ENCODE results near the gene PCYT2. TPM values are rescaled to one million over a fixed set of nuclear protein-coding genes. Genes with fewer than 3 reads are reported as not detected.

PCYT2 gene
- total and polyA plus RNA-seq, 7 donors: 10.2 to 26.9 (median 13.3) TPM

DNA sequence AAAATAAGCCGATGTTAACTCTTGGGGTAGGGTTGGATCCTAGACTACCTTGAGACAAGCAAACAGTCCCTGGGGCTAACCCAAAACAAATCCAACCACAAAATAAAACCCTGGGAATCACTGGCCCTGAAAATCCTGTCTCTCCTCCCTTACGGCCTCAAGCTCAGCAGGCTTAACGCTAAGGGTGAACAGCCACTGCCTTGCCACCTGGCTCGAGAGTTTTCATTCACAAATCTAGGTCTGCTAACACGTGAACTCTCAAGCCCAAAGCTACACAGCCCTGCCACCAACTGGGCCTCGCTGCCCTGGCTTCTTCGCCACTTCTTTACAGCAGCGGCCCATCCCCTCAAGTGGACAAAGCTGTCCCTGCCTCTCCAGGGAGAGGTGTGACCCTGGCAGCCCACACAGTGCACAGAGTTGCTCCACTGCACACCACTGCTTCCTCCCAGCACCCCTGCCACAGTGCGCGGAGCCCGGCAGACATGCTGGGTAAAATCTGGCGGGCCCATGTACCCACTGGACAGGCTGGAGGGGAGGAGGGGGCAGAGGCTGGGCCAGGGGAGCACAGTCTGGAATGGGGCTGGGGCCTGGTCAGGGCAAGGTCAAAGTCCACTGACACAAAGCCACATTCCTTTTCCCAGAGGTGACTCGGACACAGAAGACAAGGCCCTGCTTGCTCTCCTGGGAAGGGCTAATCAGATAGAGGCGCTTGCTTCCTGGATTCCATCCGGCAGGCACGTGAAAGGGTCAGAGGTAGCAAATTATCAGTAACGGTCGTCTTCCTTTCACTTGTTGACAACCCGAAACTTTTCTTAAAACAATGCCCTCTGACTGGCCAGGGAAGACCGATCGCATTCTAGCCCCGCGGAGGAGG is 996 bp downstream of the PCYT2 start:
- ATAC-seq: no peak
- intact Hi-C loops (cut with DNase I): no loop called here
- Histone ChIP-seq H3K27me3 (ENCODE audit: insufficient read depth in 3 of 3, low read length in 2 of 3) (no peaks in the 10 kb centered on the region), H3K9me3 (no peaks in the 10 kb centered on the region), H3K27ac (peak overlapping the region; percentile 11), H3K36me3 (ENCODE audit: insufficient read depth in 1 of 2, low read depth in 1 of 2) (peaks cover 3 to 46% of the 10 kb centered on the region in 2 donors), H3K4me1 (peaks cover 23% of the 10 kb centered on the region), H3K4me3 (peak overlapping the region; percentile 71)
- TF ChIP-seq, protein P1, sequence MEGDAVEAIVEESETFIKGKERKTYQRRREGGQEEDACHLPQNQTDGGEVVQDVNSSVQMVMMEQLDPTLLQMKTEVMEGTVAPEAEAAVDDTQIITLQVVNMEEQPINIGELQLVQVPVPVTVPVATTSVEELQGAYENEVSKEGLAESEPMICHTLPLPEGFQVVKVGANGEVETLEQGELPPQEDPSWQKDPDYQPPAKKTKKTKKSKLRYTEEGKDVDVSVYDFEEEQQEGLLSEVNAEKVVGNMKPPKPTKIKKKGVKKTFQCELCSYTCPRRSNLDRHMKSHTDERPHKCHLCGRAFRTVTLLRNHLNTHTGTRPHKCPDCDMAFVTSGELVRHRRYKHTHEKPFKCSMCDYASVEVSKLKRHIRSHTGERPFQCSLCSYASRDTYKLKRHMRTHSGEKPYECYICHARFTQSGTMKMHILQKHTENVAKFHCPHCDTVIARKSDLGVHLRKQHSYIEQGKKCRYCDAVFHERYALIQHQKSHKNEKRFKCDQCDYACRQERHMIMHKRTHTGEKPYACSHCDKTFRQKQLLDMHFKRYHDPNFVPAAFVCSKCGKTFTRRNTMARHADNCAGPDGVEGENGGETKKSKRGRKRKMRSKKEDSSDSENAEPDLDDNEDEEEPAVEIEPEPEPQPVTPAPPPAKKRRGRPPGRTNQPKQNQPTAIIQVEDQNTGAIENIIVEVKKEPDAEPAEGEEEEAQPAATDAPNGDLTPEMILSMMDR (IDR thresholded peaks at IDR 0.05): no peak
- no peak for DNase-seq
- 39 to 50% (median 42%) methylated on average over 22 to 23 of the region's 23 CpGs for WGBS, 3 donors

DNA sequence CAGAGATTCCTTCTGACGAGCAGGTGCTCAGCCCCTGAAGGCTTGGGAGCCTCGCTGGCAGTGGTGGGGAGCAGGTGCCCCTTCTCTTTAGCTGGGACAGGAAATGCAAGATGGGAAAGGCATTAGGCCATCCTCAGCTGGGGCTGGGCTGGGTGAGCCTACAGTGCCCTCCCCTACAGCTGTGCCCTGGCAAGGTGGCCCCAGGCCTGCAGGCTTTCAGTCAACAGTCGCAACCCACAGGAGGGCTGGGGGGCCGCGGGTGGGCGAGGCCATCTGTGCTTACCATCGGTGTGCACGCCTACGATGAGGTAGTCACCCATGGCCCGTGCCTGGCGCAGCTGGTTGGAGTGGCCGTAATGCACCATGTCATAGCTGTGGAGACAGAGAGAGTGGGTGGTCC is 2.0 kb downstream of the PCYT2 start:
- Histone ChIP-seq H3K9me3 (no peaks in the 10 kb centered on the region), H3K27ac (no peak overlapping the region), H3K27me3 (ENCODE audit: insufficient read depth in 3 of 3, low read length in 2 of 3) (no peaks in the 10 kb centered on the region), H3K36me3 (ENCODE audit: insufficient read depth in 1 of 2, low read depth in 1 of 2) (peaks cover 0 to 46% of the 10 kb centered on the region in 2 donors), H3K4me3 (no peak overlapping the region), H3K4me1 (peaks cover 23% of the 10 kb centered on the region)
- no peak for DNase-seq
- TF ChIP-seq, protein P1 (IDR thresholded peaks at IDR 0.05): no peak
- 81 to 91% (median 82%) methylated on average over 12 of the region's 12 CpGs for WGBS, 3 donors
- intact Hi-C loops (cut with DNase I): no loop called here
- no peak for ATAC-seq

DNA sequence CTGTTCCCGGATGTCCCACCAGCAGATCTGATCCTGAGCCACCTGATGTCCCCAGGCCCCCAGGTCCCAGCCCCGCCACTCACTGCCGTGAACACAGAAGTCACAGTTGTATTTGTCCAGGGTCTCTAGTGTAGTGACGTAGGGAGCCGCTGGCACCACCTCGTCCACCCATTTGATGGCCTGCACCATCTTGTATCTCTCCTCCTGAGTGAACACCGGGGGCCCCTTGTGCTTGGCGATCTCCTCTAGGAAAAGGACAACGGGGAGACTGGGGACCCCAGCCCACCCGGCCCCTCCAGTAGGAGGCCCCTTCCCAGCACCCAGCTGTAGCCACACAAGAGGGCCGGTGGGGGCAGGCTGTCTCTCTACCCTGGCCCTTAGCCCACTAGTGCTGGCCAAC is 2.4 kb downstream of the PCYT2 start:
- DNase-seq: no peak
- no peak for ATAC-seq
- 93 to 94% (median 93%) methylated on average over 11 of the region's 11 CpGs for WGBS, 3 donors
- peaks cover 0 to 45% of the 10 kb centered on the region in 2 donors for H3K36me3 ChIP-seq (ENCODE audit: insufficient read depth in 1 of 2, low read depth in 1 of 2)
- TF ChIP-seq, protein P1 (IDR thresholded peaks at IDR 0.05): no peak
- no peaks in the 10 kb centered on the region for H3K9me3 ChIP-seq
- intact Hi-C loops (cut with DNase I): no loop called here
- H3K4me3 ChIP-seq: no peak overlapping the region
- H3K27ac ChIP-seq: no peak overlapping the region
- no peaks in the 10 kb centered on the region for H3K27me3 ChIP-seq (ENCODE audit: insufficient read depth in 3 of 3, low read length in 2 of 3)
- H3K4me1 ChIP-seq: peaks cover 23% of the 10 kb centered on the region

DNA sequence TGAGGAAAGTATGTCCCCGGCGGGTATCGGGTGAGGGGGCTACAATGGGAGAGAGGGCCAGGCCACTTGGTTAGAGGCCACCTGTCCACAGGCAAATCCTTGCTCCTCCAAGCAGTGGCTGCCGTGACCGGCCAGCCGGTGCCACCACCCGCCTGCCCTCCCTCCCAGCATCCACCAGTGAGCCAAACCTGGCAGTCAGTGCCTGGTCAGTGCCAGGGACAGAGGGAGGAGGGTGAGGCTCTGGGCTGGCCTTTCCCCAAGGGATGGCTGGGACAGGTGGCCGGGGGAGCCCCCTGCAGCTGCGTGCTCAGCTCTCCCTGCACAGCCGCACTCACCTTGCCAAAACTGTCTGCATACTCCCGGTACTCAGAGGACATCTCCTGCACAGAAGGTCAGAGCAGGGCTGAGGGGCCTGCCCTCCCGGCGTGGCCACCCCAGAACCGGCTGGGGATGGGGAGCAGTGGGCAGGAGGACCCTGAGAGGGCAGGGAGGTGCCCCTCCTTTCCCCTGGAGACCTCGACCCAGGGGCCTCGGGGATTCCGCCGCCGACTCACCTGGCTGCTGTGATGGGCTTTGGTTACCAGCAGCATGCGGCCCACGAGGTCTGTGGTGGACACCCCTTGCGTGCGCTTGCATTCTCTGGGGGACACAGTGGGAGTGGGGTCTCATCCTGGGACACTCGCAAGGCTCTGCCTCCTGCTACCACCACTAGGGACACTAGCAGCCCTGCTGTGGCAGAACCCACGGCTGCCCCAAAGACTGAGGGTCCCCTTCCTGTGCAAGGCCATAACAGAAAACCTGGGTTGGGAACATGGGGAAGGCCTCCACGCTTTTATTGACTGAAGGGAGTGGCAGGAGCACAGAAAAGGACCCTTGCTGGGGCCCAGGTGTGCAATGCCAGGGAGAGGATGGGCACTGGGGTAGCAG is 3.7 kb downstream of the PCYT2 start:
- Histone ChIP-seq H3K4me1 (peaks cover 23% of the 10 kb centered on the region), H3K36me3 (ENCODE audit: insufficient read depth in 1 of 2, low read depth in 1 of 2) (peaks cover 0 to 32% of the 10 kb centered on the region in 2 donors), H3K9me3 (no peaks in the 10 kb centered on the region), H3K4me3 (no peak overlapping the region), H3K27me3 (ENCODE audit: insufficient read depth in 3 of 3, low read length in 2 of 3) (no peaks in the 10 kb centered on the region), H3K27ac (peak overlapping the region; percentile 65)
- intact Hi-C loops (cut with DNase I): no loop called here
- 52 to 59% (median 54%) methylated on average over 23 to 26 of the region's 26 CpGs for WGBS, 3 donors
- TF ChIP-seq, protein P1 (IDR thresholded peaks at IDR 0.05): no peak
- ATAC-seq (peak; percentile 57 to 83 (median 80)), DNase-seq (peak; percentile 39 to 89)
